Panc1 (cell line): ENCODE results near the gene CRIM1. TPM values are rescaled to one million over a fixed set of nuclear protein-coding genes. Genes with fewer than 3 reads are reported as not detected.

Experiments
- ATAC-seq: fragments of 200-7000 bp; cut with Tn5 transposase; 2 replicates; pipeline ENCODE4 v1.9.1; 2020; ENCODE audit warnings: mild to moderate bottlenecking, moderate library complexity
- BruUV-seq: library from RNA; stranded (reverse); fragments of 400-500 nt; replicated peaks from 2 replicates; lab custom pipeline; 2021; lab: Mats Ljungman, UMichigan
- CTCF ChIA-PET: fragments of 300-600 bp; sonication (Branson Sonifier 250); formaldehyde crosslinking; loops from one replicate; lab custom pipeline; 2022; ENCODE audit warnings: antibody characterized with exemption; lab: Charles Lee
- POLR2A ChIA-PET: fragments of 300-600 bp; sonication (Branson Sonifier 250); formaldehyde crosslinking; loops from one replicate; lab custom pipeline; 2022; ENCODE audit warnings: antibody characterized with exemption; lab: Charles Lee
- DNase-seq: peaks from one replicate; pipeline ENCODE4 v3.0.0-alpha.2; 2010; ENCODE audit warnings: low read depth, low spot score
- H3K27ac ChIP-seq: 2 replicates; pipeline ENCODE4 v1.5.1; 2011; ENCODE audit warnings: mild to moderate bottlenecking, low read length, inconsistent platforms
- H3K27me3 ChIP-seq: fragments of 200-500 bp; sonication (Bioruptor generic); 2 replicates; pipeline ENCODE4 v1.6.0; 2014; ENCODE audit warnings: low read length, inconsistent platforms; ENCODE audit not compliant: control insufficient read depth, insufficient read depth
- H3K36me3 ChIP-seq: fragments of 200-500 bp; sonication (Bioruptor generic); 2 replicates; pipeline ENCODE4 v1.5.1; 2014; ENCODE audit warnings: inconsistent platforms, mild to moderate bottlenecking, low read length, moderate library complexity; ENCODE audit not compliant: control insufficient read depth, insufficient read depth
- H3K4me1 ChIP-seq: 2 replicates; pipeline ENCODE4 v1.5.1; 2011; ENCODE audit warnings: inconsistent platforms, mild to moderate bottlenecking, low read length, moderate library complexity; ENCODE audit not compliant: control insufficient read depth, insufficient read depth
- H3K4me3 ChIP-seq, 2 experiments: 2 replicates each; pipeline ENCODE4 v1.5.1; 2011 to 2012; ENCODE audit warnings: low read depth in 2 of 2, low read length in 2 of 2, mild to moderate bottlenecking in 2 of 2, inconsistent platforms in 1 of 2, moderate library complexity in 1 of 2
- H3K9me3 ChIP-seq: fragments of 200-500 bp; sonication (Bioruptor generic); 2 replicates; pipeline ENCODE4 v1.5.1; 2014; ENCODE audit warnings: low read depth, mild to moderate bottlenecking, inconsistent platforms, low read length, moderate library complexity; ENCODE audit not compliant: control insufficient read depth, insufficient read depth
- POLR2AphosphoS5 ChIP-seq: IDR thresholded peaks from 2 replicates; pipeline ENCODE4 v1.6.1; 2012; ENCODE audit warnings: mild to moderate bottlenecking, low read depth, low read length, moderate library complexity
- SIN3A ChIP-seq: IDR thresholded peaks from 2 replicates; pipeline ENCODE4 v1.6.1; 2012; ENCODE audit warnings: low read depth, mild to moderate bottlenecking, low read length, moderate library complexity, borderline replicate concordance; ENCODE audit not compliant: insufficient read depth
- TCF7L2 ChIP-seq: IDR thresholded peaks from 2 replicates; pipeline ENCODE4 v1.6.1; 2011; ENCODE audit warnings: mild to moderate bottlenecking, low read depth, low read length, inconsistent platforms
- in situ Hi-C: cut with HindIII; loops from 2 replicates; pipeline ENCODE4 v1.10.0; 2016; ENCODE audit warnings: low sequenced_read_pairs, low pct_unique_long_range_greater_than_20kb
- intact Hi-C: fragments of 100-400 bp; cut with micrococcal nuclease; formaldehyde crosslinking; loops from one replicate; pipeline ENCODE4 v1.10.0; 2022; ENCODE audit not compliant: unreplicated experiment
- total RNA-seq: library from RNA; stranded (reverse); gene quantifications from one replicate; pipeline ENCODE4 v1.2.1, GENCODE V29; 2021; ENCODE audit not compliant: unreplicated experiment
- TF ChIP-seq, protein P1 (sequence below): fragments of 450-650 bp; IDR thresholded peaks from 2 replicates; pipeline ENCODE4 v1.5.1; 2017; ENCODE audit warnings: mild to moderate bottlenecking
- TF ChIP-seq, protein P2 (sequence below), 2 experiments: IDR thresholded peaks; 2 replicates each; pipeline ENCODE4 v1.6.1; 2011 to 2012; ENCODE audit warnings: low read depth in 2 of 2, control low read depth in 1 of 2, low read length in 1 of 2, mild to moderate bottlenecking in 1 of 2, moderate library complexity in 1 of 2; ENCODE audit not compliant: insufficient read depth in 1 of 2

CRIM1 gene
- total RNA-seq, 1 experiment from 2014 or later: 290 TPM

DNA sequence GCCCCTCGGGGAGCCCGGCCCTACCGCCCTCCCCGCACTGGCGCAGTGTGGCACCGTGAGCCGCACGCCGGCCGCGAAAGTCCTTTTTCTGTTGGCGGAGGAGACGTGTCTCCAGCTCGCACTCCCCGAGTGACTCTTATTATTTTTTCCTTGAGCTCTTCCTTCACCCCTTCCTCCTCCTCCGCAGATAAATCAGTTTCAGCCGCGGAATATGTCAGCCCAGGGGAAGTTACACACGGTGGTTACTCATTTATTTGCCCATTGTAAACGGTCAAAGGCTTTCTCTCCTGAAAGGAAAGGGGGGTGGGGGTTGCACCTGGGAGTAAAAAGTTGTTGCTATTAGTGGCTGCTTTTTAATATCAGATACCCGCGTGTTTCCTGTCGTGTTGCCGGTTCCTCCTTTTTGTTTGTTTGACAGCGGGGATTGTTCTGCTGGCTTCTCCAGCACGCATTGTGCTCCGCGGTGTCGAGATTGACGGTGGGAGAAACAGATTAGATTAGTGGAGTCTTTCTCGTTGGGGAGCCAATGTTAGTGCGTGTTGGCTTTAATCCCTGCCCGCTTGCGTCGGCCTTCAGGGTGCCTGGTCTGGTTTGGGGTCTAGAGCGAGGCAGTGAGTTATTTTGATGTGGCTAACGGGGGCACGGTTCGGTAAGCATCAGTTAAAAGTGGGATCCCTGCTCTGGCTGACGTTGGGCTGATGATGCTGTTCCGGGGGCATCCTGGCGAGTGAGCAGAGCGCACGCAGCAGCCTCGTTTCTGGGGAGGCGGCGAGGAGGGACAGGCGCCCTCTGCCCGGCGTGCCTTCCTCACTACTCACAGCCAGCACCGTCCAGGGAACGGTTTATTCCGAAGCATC lies 1.6 kb downstream of the CRIM1 start:
- CTCF ChIA-PET: no interaction called here
- DNase-seq: no peak
- Histone ChIP-seq H3K9me3 (no peaks in the 10 kb centered on the region), H3K27ac (peak overlapping the region; percentile 98), H3K27me3 (no peaks in the 10 kb centered on the region), H3K4me1 (peaks cover 47% of the 10 kb centered on the region), H3K36me3 (peaks cover 3% of the 10 kb centered on the region), H3K4me3 (peak overlapping the region; percentile 96 to 99)
- POLR2A ChIA-PET: interaction anchor here (0.6 to 0.7 kb wide), 2 partner anchors 24 to 164 kb away, joined by 4 to 14 read pairs; no protein-coding TSS in a partner anchor
- intact Hi-C loops: loop anchor here (5.0 to 10.0 kb wide), 3 partner anchors 50 to 482 kb away; no protein-coding TSS in a partner anchor
- no TSS peak for BruUV-seq
- no peak for TF ChIP-seq POLR2AphosphoS5
- TF ChIP-seq TCF7L2: no peak
- TF ChIP-seq SIN3A: no peak
- TF ChIP-seq, protein P1, sequence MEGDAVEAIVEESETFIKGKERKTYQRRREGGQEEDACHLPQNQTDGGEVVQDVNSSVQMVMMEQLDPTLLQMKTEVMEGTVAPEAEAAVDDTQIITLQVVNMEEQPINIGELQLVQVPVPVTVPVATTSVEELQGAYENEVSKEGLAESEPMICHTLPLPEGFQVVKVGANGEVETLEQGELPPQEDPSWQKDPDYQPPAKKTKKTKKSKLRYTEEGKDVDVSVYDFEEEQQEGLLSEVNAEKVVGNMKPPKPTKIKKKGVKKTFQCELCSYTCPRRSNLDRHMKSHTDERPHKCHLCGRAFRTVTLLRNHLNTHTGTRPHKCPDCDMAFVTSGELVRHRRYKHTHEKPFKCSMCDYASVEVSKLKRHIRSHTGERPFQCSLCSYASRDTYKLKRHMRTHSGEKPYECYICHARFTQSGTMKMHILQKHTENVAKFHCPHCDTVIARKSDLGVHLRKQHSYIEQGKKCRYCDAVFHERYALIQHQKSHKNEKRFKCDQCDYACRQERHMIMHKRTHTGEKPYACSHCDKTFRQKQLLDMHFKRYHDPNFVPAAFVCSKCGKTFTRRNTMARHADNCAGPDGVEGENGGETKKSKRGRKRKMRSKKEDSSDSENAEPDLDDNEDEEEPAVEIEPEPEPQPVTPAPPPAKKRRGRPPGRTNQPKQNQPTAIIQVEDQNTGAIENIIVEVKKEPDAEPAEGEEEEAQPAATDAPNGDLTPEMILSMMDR: no peak
- TF ChIP-seq, protein P2, sequence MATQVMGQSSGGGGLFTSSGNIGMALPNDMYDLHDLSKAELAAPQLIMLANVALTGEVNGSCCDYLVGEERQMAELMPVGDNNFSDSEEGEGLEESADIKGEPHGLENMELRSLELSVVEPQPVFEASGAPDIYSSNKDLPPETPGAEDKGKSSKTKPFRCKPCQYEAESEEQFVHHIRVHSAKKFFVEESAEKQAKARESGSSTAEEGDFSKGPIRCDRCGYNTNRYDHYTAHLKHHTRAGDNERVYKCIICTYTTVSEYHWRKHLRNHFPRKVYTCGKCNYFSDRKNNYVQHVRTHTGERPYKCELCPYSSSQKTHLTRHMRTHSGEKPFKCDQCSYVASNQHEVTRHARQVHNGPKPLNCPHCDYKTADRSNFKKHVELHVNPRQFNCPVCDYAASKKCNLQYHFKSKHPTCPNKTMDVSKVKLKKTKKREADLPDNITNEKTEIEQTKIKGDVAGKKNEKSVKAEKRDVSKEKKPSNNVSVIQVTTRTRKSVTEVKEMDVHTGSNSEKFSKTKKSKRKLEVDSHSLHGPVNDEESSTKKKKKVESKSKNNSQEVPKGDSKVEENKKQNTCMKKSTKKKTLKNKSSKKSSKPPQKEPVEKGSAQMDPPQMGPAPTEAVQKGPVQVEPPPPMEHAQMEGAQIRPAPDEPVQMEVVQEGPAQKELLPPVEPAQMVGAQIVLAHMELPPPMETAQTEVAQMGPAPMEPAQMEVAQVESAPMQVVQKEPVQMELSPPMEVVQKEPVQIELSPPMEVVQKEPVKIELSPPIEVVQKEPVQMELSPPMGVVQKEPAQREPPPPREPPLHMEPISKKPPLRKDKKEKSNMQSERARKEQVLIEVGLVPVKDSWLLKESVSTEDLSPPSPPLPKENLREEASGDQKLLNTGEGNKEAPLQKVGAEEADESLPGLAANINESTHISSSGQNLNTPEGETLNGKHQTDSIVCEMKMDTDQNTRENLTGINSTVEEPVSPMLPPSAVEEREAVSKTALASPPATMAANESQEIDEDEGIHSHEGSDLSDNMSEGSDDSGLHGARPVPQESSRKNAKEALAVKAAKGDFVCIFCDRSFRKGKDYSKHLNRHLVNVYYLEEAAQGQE (IDR thresholded peaks at IDR 0.05; ENCODE audit: insufficient read depth in 1 of 2, low read depth in 2 of 2, low read length in 1 of 2): no peak
- peak; percentile 37 for ATAC-seq
- in situ Hi-C loops: no loop called here

DNA sequence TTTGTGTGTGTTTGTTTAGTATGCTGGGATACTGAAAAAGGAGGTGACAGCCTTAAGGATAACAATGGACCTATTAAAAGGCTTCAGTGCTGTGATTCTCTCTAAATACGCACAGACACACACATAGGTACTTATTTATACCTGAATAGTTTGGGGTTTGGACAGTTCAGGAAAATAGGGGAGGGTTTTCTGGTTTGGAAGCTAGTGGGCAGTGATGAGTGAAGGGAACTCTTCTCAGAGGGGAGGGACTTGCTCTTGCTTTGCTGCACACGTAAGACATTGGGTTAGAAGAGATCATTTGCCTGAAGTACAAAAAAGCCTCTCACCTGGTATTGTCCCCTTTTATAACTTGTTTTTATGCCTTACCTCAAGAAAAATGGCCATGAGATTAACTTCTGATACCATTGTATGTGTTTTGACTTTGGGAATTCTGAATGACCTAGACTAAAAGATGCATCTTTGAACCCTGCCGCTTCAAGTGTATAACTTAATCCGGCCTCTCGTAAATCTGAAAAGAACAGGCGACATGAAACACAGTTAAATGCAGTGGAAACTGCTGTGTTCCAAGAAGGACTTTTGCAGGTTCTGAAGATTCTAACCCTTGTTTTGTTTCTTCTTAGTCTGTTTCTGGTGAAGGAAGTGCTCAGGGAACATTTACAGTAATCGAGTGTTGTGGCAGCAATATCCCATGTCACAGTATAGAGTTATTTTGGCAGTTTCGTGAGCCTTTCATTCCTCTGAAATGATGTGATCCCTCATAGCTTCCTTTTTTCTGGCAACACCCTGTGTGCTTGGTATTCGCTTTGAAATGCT lies 2.5 kb downstream of the CRIM1 start:
- no peaks in the 10 kb centered on the region for H3K27me3 ChIP-seq
- H3K9me3 ChIP-seq: no peaks in the 10 kb centered on the region
- CTCF ChIA-PET: interaction anchor here (0.6 to 0.9 kb wide), 4 partner anchors 10 to 405 kb away, joined by 3 read pairs; no protein-coding TSS in a partner anchor
- intact Hi-C loops: loop anchor here (5.0 to 10.0 kb wide), 3 partner anchors 49 to 483 kb away; no protein-coding TSS in a partner anchor
- ATAC-seq (peak; percentile 41), DNase-seq (no peak)
- TSS peak; percentile 68 for BruUV-seq
- in situ Hi-C loops: no loop called here
- H3K4me1 ChIP-seq: peaks cover 47% of the 10 kb centered on the region
- POLR2A ChIA-PET: interaction anchor here (0.5 to 0.7 kb wide), 2 partner anchors 11 to 54 kb away, joined by 3 to 4 read pairs; no protein-coding TSS in a partner anchor
- peak overlapping the region; percentile 98 for H3K27ac ChIP-seq
- peaks cover 3% of the 10 kb centered on the region for H3K36me3 ChIP-seq
- TF ChIP-seq, protein P2 (IDR thresholded peaks at IDR 0.05; ENCODE audit: insufficient read depth in 1 of 2, low read depth in 2 of 2, low read length in 1 of 2): no peak
- TF ChIP-seq TCF7L2 (peak; percentile 93), POLR2AphosphoS5 (peak; percentile 20; the same call in 1 of the 2 replicates)
- TF ChIP-seq, protein P1: peak; percentile 75
- H3K4me3 ChIP-seq: peak overlapping the region; percentile 96 to 99
